Activated T-helper 17 cell treated with anti-CD3 and anti-CD28 coated beads, Interleukin-2, amount 50 U/mL, for 72 hours (primary cell): Measurements from ENCODE around the gene GABRB1. TPM values are rescaled to one million over a fixed set of nuclear protein-coding genes. Genes with fewer than 3 reads are reported as not detected.

ENCODE experiments used
- ATAC-seq: fragments of 150-1000 bp; cut with Tn5 transposase; replicated peaks from 2 replicates; pipeline ENCODE4 v1.10.0; 2021; ENCODE audit warnings: mild to moderate bottlenecking, moderate library complexity
- H3K27ac Mint-ChIP-seq: one replicate; pipeline ENCODE4 v1.8.0; 2022; ENCODE audit warnings: mixed read lengths
- H3K27me3 Mint-ChIP-seq: one replicate; pipeline ENCODE4 v1.8.0; 2022; ENCODE audit warnings: mixed read lengths
- H3K36me3 Mint-ChIP-seq: one replicate; pipeline ENCODE4 v1.8.0; 2022; ENCODE audit warnings: low read depth, mild to moderate bottlenecking, mixed read lengths
- H3K4me1 Mint-ChIP-seq: one replicate; pipeline ENCODE4 v1.8.0; 2022; ENCODE audit warnings: mixed read lengths
- H3K4me3 Mint-ChIP-seq: one replicate; pipeline ENCODE4 v1.8.0; 2022; ENCODE audit warnings: mild to moderate bottlenecking, mixed read lengths
- H3K9me3 Mint-ChIP-seq: one replicate; pipeline ENCODE4 v1.8.0; 2022; ENCODE audit warnings: mixed read lengths
- total RNA-seq, 2 donors: library from RNA; stranded (reverse); gene quantifications; one replicate each; pipeline ENCODE4 v1.2.3, GENCODE V29; 2022

Gene GABRB1
- total RNA-seq, 2 donors from 2014 or later: not detected

- Mint-ChIP-seq H3K27me3 (peaks cover 12% of the 10 kb centered on the region), H3K36me3 (no peaks in the 10 kb centered on the region), H3K4me1 (no peaks in the 10 kb centered on the region), H3K4me3 (no peak overlapping the region), H3K9me3 (no peaks in the 10 kb centered on the region), H3K27ac (no peak overlapping the region)
- no peak for ATAC-seq
Measured at GRCh38 chr4:47469951-47470350, 438.6 kb downstream of the GABRB1 start.

- H3K4me1 Mint-ChIP-seq: no peaks in the 10 kb centered on the region
- ATAC-seq: no peak
- no peak overlapping the region for H3K4me3 Mint-ChIP-seq
- peaks cover 12% of the 10 kb centered on the region for H3K27me3 Mint-ChIP-seq
- no peaks in the 10 kb centered on the region for H3K9me3 Mint-ChIP-seq
- H3K36me3 Mint-ChIP-seq: no peaks in the 10 kb centered on the region
- no peak overlapping the region for H3K27ac Mint-ChIP-seq
Measured at GRCh38 chr4:47471064-47471463, 439.7 kb downstream of the GABRB1 start.

- Mint-ChIP-seq H3K9me3 (no peaks in the 10 kb centered on the region), H3K27ac (no peak overlapping the region), H3K4me1 (no peaks in the 10 kb centered on the region), H3K27me3 (peaks cover 12% of the 10 kb centered on the region), H3K4me3 (no peak overlapping the region), H3K36me3 (no peaks in the 10 kb centered on the region)
- no peak for ATAC-seq
Measured at GRCh38 chr4:47471591-47471990, 440.2 kb downstream of the GABRB1 start.

GRCh38 chr4:47473141-47473750 lies 441.9 kb downstream of the GABRB1 start:
- no peaks in the 10 kb centered on the region for H3K4me1 Mint-ChIP-seq
- H3K36me3 Mint-ChIP-seq: no peaks in the 10 kb centered on the region
- no peaks in the 10 kb centered on the region for H3K9me3 Mint-ChIP-seq
- H3K4me3 Mint-ChIP-seq: no peak overlapping the region
- H3K27ac Mint-ChIP-seq: no peak overlapping the region
- peaks cover 12% of the 10 kb centered on the region for H3K27me3 Mint-ChIP-seq
- no peak for ATAC-seq

GRCh38 chr4:47474799-47475198 lies 443.4 kb downstream of the GABRB1 start:
- Mint-ChIP-seq H3K27ac (no peak overlapping the region), H3K4me1 (no peaks in the 10 kb centered on the region), H3K36me3 (no peaks in the 10 kb centered on the region), H3K9me3 (no peaks in the 10 kb centered on the region), H3K27me3 (peaks cover 15% of the 10 kb centered on the region), H3K4me3 (no peak overlapping the region)
- no peak for ATAC-seq

GRCh38 chr4:47475411-47475810 lies 444.0 kb downstream of the GABRB1 start:
- H3K27ac Mint-ChIP-seq: no peak overlapping the region
- H3K27me3 Mint-ChIP-seq: peaks cover 15% of the 10 kb centered on the region
- H3K4me3 Mint-ChIP-seq: no peak overlapping the region
- no peaks in the 10 kb centered on the region for H3K4me1 Mint-ChIP-seq
- no peaks in the 10 kb centered on the region for H3K36me3 Mint-ChIP-seq
- no peak for ATAC-seq
- no peaks in the 10 kb centered on the region for H3K9me3 Mint-ChIP-seq

Other genes with a start within 250 kb of the GABRB1 start
- gene COX7B2, start 122.3 kb upstream of the GABRB1 start, total RNA-seq: not detected
- gene GABRA4, start 38.0 kb upstream of the GABRB1 start, total RNA-seq: not detected